ENCODE measurements around the gene MED23.
A peak's percentile ranks its signal among the peaks of the same experiment; 100 is the strongest.
"Not testable (repeated sequence)": the region's sequence is repeated elsewhere in the genome, so short reads cannot be mapped to it uniquely, and the experiment has no call there.

The MED23 gene

GRCh38 chr6:131531681-131532080 is 96.4 kb downstream of the MED23 start:
- DNase-seq: not testable (repeated sequence)
- intact Hi-C loops (cut with DNase I): loop anchor here (10.0 kb wide), 1 partner anchor 347 kb away; no protein-coding TSS in a partner anchor

- intact Hi-C loops (cut with DNase I): loop anchor here (10.0 kb wide), 1 partner anchor 346 kb away; no protein-coding TSS in a partner anchor
Measured at GRCh38 chr6:131530936-131531335, 97.1 kb downstream of the MED23 start.

GRCh38 chr6:131524695-131525336 is 103.2 kb downstream of the MED23 start:
- DNase-seq: no peak
- intact Hi-C loops (cut with DNase I): no loop called here

More at GRCh38 chr6:131530936-131531335, 97.1 kb downstream of the MED23 start:
- not testable (repeated sequence) for DNase-seq

GRCh38 chr6:131523988-131524673 is 103.9 kb downstream of the MED23 start:
- DNase-seq: peak in 11 of 42 donors; percentile 9 to 52 (median 34)
- intact Hi-C loops (cut with DNase I): no loop called here

Measured in head of caudate nucleus (tissue), 42 donors.